ENCODE data around the gene FANCG. TPM values are rescaled to one million over a fixed set of nuclear protein-coding genes. Genes with fewer than 3 reads are reported as not detected.

The FANCG gene
- total and polyA plus RNA-seq, 2 of the 8 experiments (the other 6 are each of a cell fraction or from before 2014, with no cell fraction given): 66.6 to 87.1 TPM

- H3K18ac ChIP-seq (ENCODE audit: extremely low read depth, low read length): no peak overlapping the region
- H4K5ac ChIP-seq (ENCODE audit: insufficient read length, low read depth, low read length): no peak overlapping the region
- H3K9me3 ChIP-seq (ENCODE audit: insufficient read depth in 2 of 2, low read depth in 1 of 2, low read length in 1 of 2): no peaks in the 10 kb centered on the region
- H3K27me3 ChIP-seq (replicated peaks in 1 of 4; ENCODE audit: control insufficient read depth in 3 of 4, extremely low read depth in 1 of 4, insufficient read depth in 3 of 4, low read length in 3 of 4): no peaks in the 10 kb centered on the region
- no peak overlapping the region for H2BK5ac ChIP-seq (ENCODE audit: low read depth, low read length)
- peaks cover 0 to 5% (median 1%) of the 10 kb centered on the region in 4 experiments; a peak in 3 of 8 replicates for H3K36me3 ChIP-seq (ENCODE audit: control insufficient read depth in 2 of 4, insufficient read depth in 4 of 4, low read length in 3 of 4)
- no peak overlapping the region for H3K4me3 ChIP-seq (ENCODE audit: extremely low read depth in 1 of 4, insufficient read depth in 2 of 4, low read depth in 3 of 4, low read length in 4 of 4)
- no peak overlapping the region for H3K27ac ChIP-seq (ENCODE audit: low read depth, low read length)
- no peak overlapping the region for H2BK12ac ChIP-seq (ENCODE audit: low read depth, low read length)
- no peak overlapping the region for H2BK20ac ChIP-seq (ENCODE audit: low read length)
- H2AK5ac ChIP-seq (ENCODE audit: low read depth, low read length): no peak overlapping the region
- ChIA-PET POLR2A (ENCODE audit: partially characterized antibody) (interaction anchor here (1.3 to 10.3 kb wide), 3 partner anchors 8 to 37 kb away, joined by 5 to 151 read pairs (median 7); partner anchors contain the start of genes FANCG, PIGO, STOML2 and VCP), CTCF (ENCODE audit: partially characterized antibody) (no interaction called here)
- no peak overlapping the region for H3K56ac ChIP-seq (replicated peaks; ENCODE audit: insufficient read length, low read depth, low read length)
- no peak overlapping the region for H3K4ac ChIP-seq (replicated peaks; ENCODE audit: insufficient read length, low read depth, low read length)
- peaks cover 4 to 5% of the 10 kb centered on the region in 2 experiments for H4K20me1 ChIP-seq (replicated peaks in 1 of 2; ENCODE audit: control insufficient read depth in 1 of 2, insufficient read depth in 2 of 2, low read length in 2 of 2)
- no peak for DNase-seq (ENCODE audit: low read depth in 1 of 2, low spot score in 2 of 2)
- no peak overlapping the region for H3K14ac ChIP-seq (ENCODE audit: insufficient read length)
- H2BK15ac ChIP-seq (ENCODE audit: low read length): no peak overlapping the region
- peaks cover 5% of the 10 kb centered on the region; the same call in 1 of the 2 replicates for H3K23me2 ChIP-seq (ENCODE audit: low read depth, low read length)
- no peak overlapping the region for H4K8ac ChIP-seq (ENCODE audit: extremely low read depth, insufficient read depth, low read length)
- WGBS, 2 experiments (ENCODE audit: extremely low coverage in 1 of 2, insufficient coverage in 1 of 2, insufficient read length in 1 of 2, insufficient replicate concordance in 2 of 2, low coverage in 1 of 2, low lambda C conversion rate in 2 of 2, missing lambda C conversion rate in 1 of 2): 80% methylated on average over 7 of the region's 8 CpGs; no CpG with 5 or more reads in 1 of the 2 experiments
- no peaks in the 10 kb centered on the region for H3K79me1 ChIP-seq (ENCODE audit: low read depth, low read length)
- H2BK120ac ChIP-seq (replicated peaks; ENCODE audit: low read depth, low read length): no peak overlapping the region
- no peak overlapping the region for H2AFZ ChIP-seq (ENCODE audit: low read length)
- no peak overlapping the region for H3K4me2 ChIP-seq (ENCODE audit: insufficient read depth in 1 of 2, low read depth in 2 of 2, low read length in 2 of 2)
- peaks cover 0 to 13% (median 6%) of the 10 kb centered on the region in 4 experiments; a peak in 6 of 7 replicates for H3K4me1 ChIP-seq (replicated peaks in 1 of 4; ENCODE audit: control insufficient read depth in 3 of 4, insufficient read depth in 4 of 4, low read length in 3 of 4)
- no peak for FAIRE-seq
- no peaks in the 10 kb centered on the region; a peak in 1 of 4 replicates for H3K79me2 ChIP-seq (ENCODE audit: control insufficient read depth in 1 of 2, insufficient read depth in 2 of 2, low read length in 2 of 2)
- H3K23ac ChIP-seq (ENCODE audit: insufficient read length): no peak overlapping the region
- H3K9ac ChIP-seq (replicated peaks in 1 of 4; ENCODE audit: extremely low read depth in 1 of 4, low read depth in 3 of 4, low read length in 3 of 4): no peak overlapping the region
- H4K91ac ChIP-seq (replicated peaks; ENCODE audit: insufficient read length, low read length): no peak overlapping the region
- no peak for TF ChIP-seq E2F6 (IDR thresholded peaks at IDR 0.05)
- TF ChIP-seq CBX8 (IDR thresholded peaks at IDR 0.05; ENCODE audit: borderline replicate concordance, low read depth, low read length): no peak
- no peak for TF ChIP-seq GTF2F1 (IDR thresholded peaks at IDR 0.05; ENCODE audit: borderline replicate concordance, low read depth, low read length)
- no peak for TF ChIP-seq EZH2 (IDR thresholded peaks at IDR 0.05; ENCODE audit: low read depth, low read length, severe bottlenecking)
- no peak for TF ChIP-seq CBX5 (IDR thresholded peaks at IDR 0.05; ENCODE audit: low read depth, low read length)
- no peak for TF ChIP-seq ATF2 (IDR thresholded peaks at IDR 0.05; ENCODE audit: low read length)
- TF ChIP-seq RAD21 (IDR thresholded peaks at IDR 0.05 in 1 of 2, conservative IDR thresholded peaks at IDR 0.05 in 1 of 2; ENCODE audit: low read depth in 2 of 2, low read length in 2 of 2): no peak
- TF ChIP-seq POLR2AphosphoS5 (IDR thresholded peaks at IDR 0.05; ENCODE audit: low read depth, low read length): no peak
- no peak for TF ChIP-seq BRCA1 (IDR thresholded peaks at IDR 0.05; ENCODE audit: low read depth, low read length)
- TF ChIP-seq JUND (IDR thresholded peaks at IDR 0.05; ENCODE audit: low read length): no peak
Measured at GRCh38 chr9:35108946-35109575, 29.3 kb upstream of the FANCG start.

Data from H1 (cell line).